GM12801 (cell line): Measurements from ENCODE around the gene JHY.

Experiments used
- CTCF ChIP-seq: IDR thresholded peaks from one replicate; pipeline ENCODE4 v1.5.1; 2011; ENCODE audit warnings: control low read depth; ENCODE audit not compliant: insufficient read length; ENCODE audit errors: extremely low read depth

Gene JHY

GRCh38 chr11:123000721-123001120 is 118.2 kb downstream of the JHY start:
- TF ChIP-seq CTCF: no peak

GRCh38 chr11:123006860-123007542 is 124.4 kb downstream of the JHY start:
- no peak for TF ChIP-seq CTCF
